Nephron (organoid): Measurements from ENCODE around the gene PATJ.
"Not testable (repeated sequence)": the region's sequence is repeated elsewhere in the genome, so short reads cannot be mapped to it uniquely, and the experiment has no call there.

Experiments
- H3K27ac Mint-ChIP-seq, 3 experiments: 2 replicates each; pipeline ENCODE4 v1.8.0; 2020; ENCODE audit warnings: mixed read lengths in 3 of 3, mild to moderate bottlenecking in 2 of 3, moderate library complexity in 1 of 3
- H3K27me3 Mint-ChIP-seq: 2 replicates; pipeline ENCODE4 v1.8.0; 2021; ENCODE audit warnings: low read depth, mild to moderate bottlenecking, moderate library complexity, mixed read lengths
- H3K36me3 Mint-ChIP-seq: 2 replicates; pipeline ENCODE4 v1.8.0; 2020; ENCODE audit warnings: low read depth, mixed read lengths
- H3K4me1 Mint-ChIP-seq: 2 replicates; pipeline ENCODE4 v1.8.0; 2020; ENCODE audit warnings: mixed read lengths
- H3K4me3 Mint-ChIP-seq, 3 experiments: 2 replicates each; pipeline ENCODE4 v1.8.0; 2020; ENCODE audit warnings: mild to moderate bottlenecking in 3 of 3, mixed read lengths in 3 of 3, moderate library complexity in 2 of 3
- H3K9me3 Mint-ChIP-seq: 2 replicates; pipeline ENCODE4 v1.8.0; 2020; ENCODE audit warnings: mixed read lengths
- CTCF ChIP-seq, 3 experiments: fragments of 200-600 bp; sonication (generic); IDR thresholded peaks; one replicate each; pipeline ENCODE4 v1.5.0; 2021; ENCODE audit warnings: antibody characterized with exemption in 3 of 3; ENCODE audit not compliant: unreplicated experiment in 3 of 3

The PATJ gene

GRCh38 chr1:62139410-62139809 lies 397.1 kb downstream of the PATJ start:
- Mint-ChIP-seq H3K27ac (no peak overlapping the region), H3K4me1 (peaks cover 8% of the 10 kb centered on the region), H3K36me3 (peaks cover 6% of the 10 kb centered on the region), H3K4me3 (no peak overlapping the region), H3K27me3 (no peaks in the 10 kb centered on the region), H3K9me3 (no peaks in the 10 kb centered on the region)
- no peak for TF ChIP-seq CTCF (IDR thresholded peaks at IDR 0.05; ENCODE audit: unreplicated experiment in 3 of 3)

- Mint-ChIP-seq H3K27me3 (no peaks in the 10 kb centered on the region), H3K36me3 (peaks cover 6% of the 10 kb centered on the region), H3K9me3 (no peaks in the 10 kb centered on the region), H3K4me3 (no peak overlapping the region), H3K27ac (no peak overlapping the region), H3K4me1 (peaks cover 8% of the 10 kb centered on the region)
- no peak for TF ChIP-seq CTCF (IDR thresholded peaks at IDR 0.05; ENCODE audit: unreplicated experiment in 3 of 3)
Measured at GRCh38 chr1:62140666-62141065, 398.4 kb downstream of the PATJ start.

GRCh38 chr1:62142496-62142895 lies 400.2 kb downstream of the PATJ start:
- Mint-ChIP-seq H3K9me3 (no peaks in the 10 kb centered on the region), H3K27me3 (no peaks in the 10 kb centered on the region), H3K36me3 (peaks cover 16% of the 10 kb centered on the region), H3K4me3 (no peak overlapping the region), H3K4me1 (peaks cover 8% of the 10 kb centered on the region), H3K27ac (no peak overlapping the region)
- no peak for TF ChIP-seq CTCF (IDR thresholded peaks at IDR 0.05; ENCODE audit: unreplicated experiment in 3 of 3)

- Mint-ChIP-seq H3K27ac (no peak overlapping the region), H3K9me3 (no peaks in the 10 kb centered on the region), H3K4me3 (no peak overlapping the region), H3K27me3 (no peaks in the 10 kb centered on the region), H3K4me1 (peaks cover 8% of the 10 kb centered on the region), H3K36me3 (peaks cover 17% of the 10 kb centered on the region)
- TF ChIP-seq CTCF (IDR thresholded peaks at IDR 0.05; ENCODE audit: unreplicated experiment in 3 of 3), result peak; percentile 62 to 78 (median 70)
Measured at GRCh38 chr1:62144238-62144831, 402.1 kb downstream of the PATJ start.

- H3K27ac Mint-ChIP-seq, result no peak overlapping the region
- H3K36me3 Mint-ChIP-seq, result peaks cover 10% of the 10 kb centered on the region
- no peaks in the 10 kb centered on the region for H3K27me3 Mint-ChIP-seq
- TF ChIP-seq CTCF (IDR thresholded peaks at IDR 0.05; ENCODE audit: unreplicated experiment in 3 of 3), result no peak
- no peaks in the 10 kb centered on the region for H3K4me1 Mint-ChIP-seq
- H3K9me3 Mint-ChIP-seq, result no peaks in the 10 kb centered on the region
- H3K4me3 Mint-ChIP-seq, result no peak overlapping the region
Measured at GRCh38 chr1:62159940-62160348, 417.7 kb downstream of the PATJ start.

GRCh38 chr1:62161711-62162110 lies 419.4 kb downstream of the PATJ start:
- Mint-ChIP-seq H3K27ac (no peak overlapping the region), H3K9me3 (no peaks in the 10 kb centered on the region), H3K27me3 (peaks cover 3% of the 10 kb centered on the region), H3K36me3 (peaks cover 14% of the 10 kb centered on the region), H3K4me1 (no peaks in the 10 kb centered on the region), H3K4me3 (no peak overlapping the region)
- no peak for TF ChIP-seq CTCF (IDR thresholded peaks at IDR 0.05; ENCODE audit: unreplicated experiment in 3 of 3)

GRCh38 chr1:62170380-62170779 lies 428.1 kb downstream of the PATJ start:
- not testable (repeated sequence) for H3K9me3 Mint-ChIP-seq, H3K4me1 Mint-ChIP-seq, H3K36me3 Mint-ChIP-seq, H3K27me3 Mint-ChIP-seq, H3K4me3 Mint-ChIP-seq, H3K27ac Mint-ChIP-seq
